HG02885 (cell line): ENCODE data around the gene INO80E.
"Not testable (repeated sequence)": the region's sequence is repeated elsewhere in the genome, so short reads cannot be mapped to it uniquely, and the experiment has no call there.

Experiments used
- ATAC-seq: cut with Tn5 transposase; IDR thresholded peaks from one replicate; pipeline ENCODE4 v1.9.1; 2021; ENCODE audit warnings: mild to moderate bottlenecking; ENCODE audit not compliant: unreplicated experiment, poor library complexity

The INO80E gene

DNA sequence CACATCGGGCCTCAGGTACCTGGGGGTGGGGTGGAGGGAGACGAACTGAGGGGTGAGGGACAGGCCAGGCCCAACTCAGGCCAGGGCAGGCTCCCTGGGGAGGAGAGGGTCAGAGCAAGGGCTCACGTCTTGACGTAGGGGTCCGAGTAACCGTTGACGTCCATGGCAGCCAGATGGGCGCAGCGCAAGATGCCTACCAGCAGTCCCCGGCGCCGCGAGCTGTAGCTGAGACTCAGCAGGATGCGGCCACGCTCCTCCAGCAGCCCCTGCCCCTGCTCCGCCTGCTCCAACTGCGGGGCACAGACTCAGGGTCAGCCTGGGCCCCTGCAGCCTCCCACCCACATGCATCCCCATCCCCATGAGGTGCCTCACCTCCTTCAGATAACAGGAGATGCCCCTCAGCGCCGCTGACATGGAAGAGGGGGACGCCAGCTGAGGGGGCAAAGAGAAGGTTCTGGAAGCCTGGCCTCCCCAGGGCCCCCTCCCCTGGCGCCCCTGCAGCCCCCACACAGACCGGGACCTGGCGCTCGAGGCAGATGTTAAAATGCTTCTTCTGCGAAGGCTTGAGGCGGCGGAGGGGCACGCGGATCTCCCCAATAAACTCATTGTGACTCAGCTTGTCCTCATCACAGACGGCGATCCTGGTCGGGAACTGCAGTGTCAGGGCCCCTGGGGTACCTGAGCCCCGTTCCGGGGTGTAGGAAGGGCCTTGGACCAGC lies 10.8 kb downstream of the INO80E start:
- ATAC-seq: no peak

DNA sequence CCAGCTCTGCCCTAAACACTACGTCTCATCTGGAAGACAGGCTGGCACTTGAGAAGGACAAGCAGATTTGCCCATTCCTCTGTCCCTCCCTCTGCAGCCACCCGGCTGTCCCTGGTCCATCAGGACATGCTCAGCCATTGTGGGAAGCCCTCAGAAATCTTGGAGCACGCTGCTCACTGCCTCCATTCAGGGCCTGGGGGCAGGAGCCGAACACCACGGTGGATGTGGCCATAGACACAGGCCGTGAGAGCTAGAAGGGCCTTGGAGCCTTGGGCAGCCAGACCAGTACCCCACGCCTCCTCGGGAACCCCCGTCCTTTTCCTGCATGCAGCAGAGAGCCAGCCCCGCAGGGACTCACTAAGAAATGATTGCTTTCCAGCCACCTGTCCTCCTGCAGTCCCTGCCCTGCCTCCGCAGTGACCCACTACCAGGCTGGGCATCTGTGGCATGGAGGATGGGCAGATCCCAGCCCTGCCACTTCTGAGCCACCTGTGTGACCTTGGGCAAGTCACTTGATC lies 11.4 kb downstream of the INO80E start:
- ATAC-seq: no peak

- no peak for ATAC-seq
These were observed 13.2 kb downstream of the INO80E start for GRCh38 chr16:30009085-30009862.

DNA sequence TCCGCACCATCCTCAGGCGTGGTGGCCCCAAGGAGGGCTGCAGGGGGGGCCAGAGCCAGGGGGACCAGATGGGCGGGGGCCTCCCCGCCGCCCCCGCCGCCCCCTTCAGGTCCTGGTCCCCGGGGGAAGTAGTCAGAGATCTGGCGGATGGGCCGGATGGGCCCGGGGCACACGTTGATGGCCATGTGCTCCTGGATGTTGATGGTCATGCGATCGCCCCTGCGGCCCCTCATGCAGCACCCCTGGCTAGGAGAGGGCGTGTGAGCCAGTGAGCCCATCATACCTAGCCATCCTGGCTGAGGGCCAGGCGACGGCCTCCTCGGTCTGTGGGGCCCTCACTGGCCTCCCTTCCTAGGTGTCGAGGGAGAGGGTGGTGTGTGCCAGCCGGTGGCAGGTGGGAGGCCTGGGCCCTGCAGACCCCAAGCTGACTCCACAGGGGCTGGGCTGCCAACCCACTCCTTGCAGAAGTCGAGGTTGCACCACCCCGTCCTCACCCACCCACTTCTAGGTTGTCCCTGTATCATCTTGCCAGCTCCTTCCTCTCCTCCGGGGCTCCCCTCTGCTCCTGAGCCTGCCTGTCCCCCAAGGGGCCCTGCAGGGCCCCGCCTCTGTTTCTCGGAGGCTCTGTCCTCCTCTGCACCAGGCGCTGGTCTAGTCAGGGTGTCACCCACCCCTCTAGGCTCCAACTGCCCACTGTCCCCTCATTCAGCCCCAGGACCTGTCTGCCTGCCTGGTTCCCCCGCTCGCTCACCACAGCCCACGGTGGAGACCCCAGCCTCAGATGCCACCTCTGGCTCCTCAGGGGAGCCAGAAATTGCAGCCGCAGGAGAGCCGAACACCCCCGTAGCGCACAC lies 14.2 kb downstream of the INO80E start:
- ATAC-seq: no peak

DNA sequence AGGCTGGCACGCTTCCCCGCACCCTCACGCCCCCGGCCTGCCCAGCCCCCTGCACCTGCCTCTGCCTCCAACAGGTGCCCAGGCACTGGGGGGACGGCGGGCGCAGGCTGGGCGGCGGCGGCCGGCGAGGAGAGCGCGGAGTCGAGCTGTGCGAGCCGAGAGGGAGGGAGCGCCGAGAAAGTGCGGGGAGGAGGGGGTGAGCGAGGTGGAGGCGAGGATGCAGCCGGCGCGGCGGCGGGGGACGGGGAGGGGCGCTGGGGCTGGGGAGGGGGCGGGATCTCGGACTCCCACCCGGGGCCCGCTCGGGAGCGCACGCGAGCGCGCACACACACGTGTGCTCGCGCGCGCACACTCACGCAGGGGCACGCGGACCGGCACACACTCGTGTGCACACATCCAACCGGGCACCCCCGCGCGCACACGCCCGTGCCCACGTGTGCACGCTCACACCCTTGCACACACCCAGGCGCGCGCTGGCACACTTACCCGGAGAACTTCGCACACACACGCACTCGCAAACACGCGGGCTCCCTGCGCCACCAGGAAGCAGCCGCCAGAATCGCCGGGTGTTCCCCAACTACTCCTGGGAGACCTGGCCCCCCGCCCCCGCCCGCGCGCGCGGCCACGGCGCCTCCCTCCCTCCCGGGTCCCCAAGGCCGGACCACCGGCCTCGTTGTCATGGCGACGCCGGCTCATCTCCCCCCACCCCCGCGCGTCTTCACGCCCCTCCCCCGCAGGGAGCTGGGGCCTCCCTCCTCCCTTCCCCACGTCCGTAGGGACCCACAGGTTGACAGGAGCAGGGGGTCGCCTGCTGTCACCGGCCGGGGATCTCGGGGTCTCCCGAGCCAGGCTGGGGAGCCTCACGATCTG lies 15.0 kb downstream of the INO80E start, which contains the start of gene DOC2A:
Gene DOC2A (minus strand): TSS at position 184 of the 870 bp plus-strand sequence. CDS start 805 bp downstream, outside the sequence.
- no peak for ATAC-seq

DNA sequence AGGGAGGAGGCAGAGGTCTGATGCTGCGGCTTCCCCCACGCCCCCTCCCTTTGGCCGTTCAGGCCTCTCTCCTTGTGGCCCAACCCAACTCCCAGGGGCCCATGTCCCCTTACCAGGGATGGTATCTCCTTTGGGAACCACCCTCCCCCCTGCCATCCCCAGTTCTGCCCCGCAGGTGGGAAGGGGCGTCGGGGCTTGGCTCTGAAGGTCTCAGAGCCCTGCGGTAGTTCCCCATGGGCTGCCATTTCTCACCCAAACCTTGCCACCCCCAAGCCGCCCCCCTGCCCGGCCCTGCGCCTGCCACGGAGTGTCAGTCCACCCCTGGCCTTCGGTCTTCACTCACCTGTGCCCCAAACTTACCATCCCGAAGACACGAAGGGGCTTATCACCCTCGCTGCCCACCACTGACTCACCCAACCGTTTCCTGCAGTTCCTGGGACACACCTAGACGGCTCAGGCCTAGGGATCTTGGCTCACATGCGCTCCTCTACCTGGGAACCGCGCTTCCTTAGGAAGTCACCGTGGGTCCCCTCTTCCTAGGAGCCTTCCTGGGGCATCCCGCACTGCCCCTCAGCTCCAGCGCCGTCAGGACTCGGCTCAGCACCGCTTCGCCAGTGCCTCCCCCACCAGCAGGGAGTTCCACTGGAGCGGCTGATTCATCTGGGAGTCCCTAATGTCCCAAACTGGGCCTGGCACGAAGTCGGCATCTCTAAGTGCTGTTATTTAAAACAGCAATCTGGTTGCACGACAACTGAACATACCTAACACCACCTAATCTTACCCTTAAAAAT lies 15.9 kb downstream of the INO80E start:
- no peak for ATAC-seq

DNA sequence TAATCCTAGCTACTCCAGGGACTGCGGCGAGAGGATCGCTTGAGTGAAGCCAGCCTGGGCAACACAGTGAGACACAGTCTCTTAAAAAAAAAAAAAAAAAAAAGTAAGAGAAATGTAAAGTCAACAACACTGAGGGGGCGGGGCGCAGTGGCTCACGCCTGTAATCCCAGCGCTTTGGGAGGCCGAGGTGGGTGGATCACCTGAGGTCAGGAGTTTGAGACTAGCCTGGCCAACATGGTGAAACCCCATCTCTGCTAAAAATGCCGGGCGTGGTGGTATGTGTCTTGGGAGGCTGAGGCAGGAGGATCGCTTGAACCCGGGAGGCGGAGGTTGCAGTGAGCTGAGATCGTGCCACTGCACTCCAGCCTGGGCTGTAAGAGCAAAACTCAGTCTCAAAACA lies 16.6 kb downstream of the INO80E start:
- ATAC-seq: not testable (repeated sequence)

GRCh38 chr16:30015450-30015849 lies 19.4 kb downstream of the INO80E start:
- ATAC-seq: not testable (repeated sequence)

- no peak for ATAC-seq
These were observed 20.7 kb downstream of the INO80E start for GRCh38 chr16:30016555-30017276.

DNA sequence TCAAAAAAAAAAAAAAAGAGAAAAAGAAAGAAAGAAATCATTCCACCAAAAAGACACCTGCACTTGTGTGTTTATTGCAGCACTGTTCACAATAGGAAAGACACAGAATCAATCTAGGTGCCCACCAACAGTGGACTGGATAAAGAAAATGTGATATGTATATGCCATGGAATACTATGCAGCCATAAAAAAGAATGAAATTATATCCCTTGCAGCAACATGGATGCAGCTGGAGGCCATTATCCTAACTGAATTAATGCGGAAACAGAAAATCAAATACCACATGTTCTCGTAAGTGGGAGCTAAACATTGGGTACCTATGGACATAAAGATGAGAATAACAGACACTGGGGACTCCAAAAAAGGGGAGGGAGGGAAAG lies 21.2 kb downstream of the INO80E start:
- ATAC-seq: no peak

DNA sequence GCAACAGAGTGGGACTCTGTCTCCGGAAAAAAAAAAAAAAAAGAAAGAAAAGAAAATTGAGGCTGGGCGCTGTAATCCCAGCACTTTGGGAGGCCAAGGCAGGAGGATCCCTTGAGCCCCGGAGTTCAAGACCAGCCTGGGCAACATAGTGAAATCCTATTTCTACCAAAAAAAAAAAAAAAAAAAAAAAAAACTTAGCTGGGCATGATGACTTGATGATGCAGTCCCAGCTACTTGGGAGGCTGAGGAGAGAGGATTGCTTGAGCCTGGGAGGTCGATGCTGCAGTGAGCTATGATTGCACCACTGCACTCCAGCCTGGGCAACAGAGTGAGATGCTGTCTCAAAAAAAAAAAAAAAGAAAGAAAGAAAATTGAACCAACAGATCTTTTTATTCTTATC lies 21.9 kb downstream of the INO80E start:
- not testable (repeated sequence) for ATAC-seq

DNA sequence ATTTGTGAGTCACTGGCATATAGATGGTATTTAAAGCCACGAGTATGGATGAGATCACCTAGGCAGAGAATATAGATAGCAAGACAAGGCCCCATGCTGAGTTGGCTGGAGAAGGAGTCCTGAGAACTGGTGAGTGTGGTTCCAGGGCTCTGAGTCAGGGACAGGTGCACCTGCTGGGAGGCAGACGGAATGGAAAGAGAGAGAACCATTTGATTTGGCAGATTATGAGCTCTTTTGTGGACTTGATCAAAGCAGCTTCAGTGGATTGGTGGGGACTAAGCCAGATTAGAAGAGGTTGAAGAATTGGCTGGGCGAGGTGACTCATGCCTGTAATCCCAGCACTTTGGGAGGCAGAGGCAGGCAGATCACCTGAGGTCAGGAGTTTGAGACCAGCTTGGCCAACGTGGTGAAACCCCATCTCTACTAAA lies 22.7 kb downstream of the INO80E start:
- ATAC-seq: no peak

GRCh38 chr16:30022887-30023286 lies 26.8 kb downstream of the INO80E start, which contains the start of gene C16orf92:
TSS of gene C16orf92 (plus strand) at chr16:30023198. CDS start at chr16:30023341, 143 bp downstream.
- no peak for ATAC-seq

GRCh38 chr16:30023586-30023985 lies 27.5 kb downstream of the INO80E start:
- ATAC-seq: no peak

DNA sequence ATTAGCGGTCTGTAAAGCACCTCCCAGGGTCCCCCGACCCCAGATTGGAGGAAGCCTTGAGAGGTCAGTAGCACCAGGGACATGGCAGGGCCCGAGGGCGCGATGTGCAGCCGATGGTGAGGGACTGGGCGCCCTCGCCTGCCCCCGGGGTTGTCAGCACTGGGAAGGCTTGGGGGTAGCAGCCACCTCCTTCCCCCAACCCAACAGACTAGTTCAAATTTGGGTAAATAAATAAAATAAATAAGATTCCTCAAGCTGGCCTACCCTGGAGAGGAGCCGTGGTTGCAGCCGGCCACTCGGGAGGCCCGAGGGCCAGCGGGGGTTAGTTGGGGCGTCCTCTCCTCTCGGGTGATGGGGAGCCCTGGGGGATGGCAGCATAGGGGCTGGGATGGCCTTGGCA lies 28.4 kb downstream of the INO80E start:
- no peak for ATAC-seq

- ATAC-seq: no peak
These were observed 29.1 kb downstream of the INO80E start for GRCh38 chr16:30025156-30025555.

GRCh38 chr16:30025574-30025973 lies 29.5 kb downstream of the INO80E start:
- ATAC-seq: no peak

DNA sequence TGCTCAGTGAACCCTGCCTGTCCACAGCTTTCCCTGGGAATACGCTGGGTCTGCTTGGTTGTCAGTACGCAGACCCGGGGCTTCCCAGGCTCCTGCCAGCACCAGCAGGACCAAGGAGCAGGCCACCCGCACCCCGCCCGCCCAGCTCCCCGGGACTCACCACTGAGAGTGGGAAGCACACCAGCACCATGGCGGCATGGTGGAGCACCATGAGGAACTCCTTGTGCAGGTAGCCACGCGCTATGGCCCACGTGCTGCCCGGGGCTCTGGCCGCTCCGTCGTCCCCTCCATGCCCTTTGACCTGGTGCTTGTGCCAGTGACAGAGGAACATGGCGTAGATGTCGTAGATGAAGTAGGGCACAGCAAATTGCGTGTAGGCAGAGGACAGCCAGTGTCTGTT lies 30.4 kb downstream of the INO80E start:
- no peak for ATAC-seq
